B cell (primary cell): ENCODE data around the gene SEZ6L. TPM values are rescaled to one million over a fixed set of nuclear protein-coding genes. Genes with fewer than 3 reads are reported as not detected.

Experiments used
- ATAC-seq: fragments of 200-7000 bp; cut with Tn5 transposase; one replicate; pipeline ENCODE4 v1.10.0; 2021; ENCODE audit warnings: low read depth, mild to moderate bottlenecking, moderate number of reproducible peaks, moderate library complexity
- CTCF ChIA-PET: fragments of 350-600 bp; sonication (Branson Sonifier 250); formaldehyde crosslinking; loops from one replicate; lab custom pipeline; 2021; ENCODE audit warnings: antibody characterized with exemption, inconsistent platforms; lab: Charles Lee
- POLR2A ChIA-PET: fragments of 350-600 bp; sonication (Branson Sonifier 250); formaldehyde crosslinking; loops from one replicate; lab custom pipeline; 2021; ENCODE audit warnings: antibody characterized with exemption; lab: Charles Lee
- DNase-seq: peaks from one replicate; pipeline ENCODE4 v3.0.0; 2013
- H2AFZ ChIP-seq: 2 replicates; pipeline ENCODE4 v1.6.1; 2012; ENCODE audit warnings: mild to moderate bottlenecking, low read depth, low read length; ENCODE audit not compliant: insufficient read depth, poor library complexity, severe bottlenecking
- H3K27ac ChIP-seq, 2 donors: 1 replicate in 1 of 2; 2 replicates in 1 of 2; pipeline ENCODE4 v1.5.1; 2012 to 2013; ENCODE audit warnings: low read length in 2 of 2, mild to moderate bottlenecking in 2 of 2, moderate library complexity in 1 of 2
- H3K27me3 ChIP-seq, 4 experiments: fragments of 200-600 bp in 1 of 4; sonication (generic) in 1 of 4; replicated peaks in 1 of 4; 1 replicate in 2 of 4; 2 replicates in 2 of 4; pipeline versions ENCODE4 v1.6.1 to v1.7.0; 2013 to 2016; ENCODE audit warnings: low read length in 3 of 4, mild to moderate bottlenecking in 2 of 4, mixed read lengths in 1 of 4, moderate library complexity in 1 of 4; ENCODE audit not compliant: insufficient read depth in 4 of 4, control insufficient read depth in 3 of 4; ENCODE audit errors: control extremely low read depth in 1 of 4
- H3K36me3 ChIP-seq, 2 experiments: replicated peaks in 1 of 2; 1 replicate in 1 of 2; 2 replicates in 1 of 2; pipeline versions ENCODE4 v1.6.1 to v1.7.1; 2013; ENCODE audit warnings: low read length in 1 of 2; ENCODE audit not compliant: insufficient read depth in 2 of 2, control insufficient read depth in 1 of 2; ENCODE audit errors: control extremely low read depth in 1 of 2, extremely low read depth in 1 of 2
- H3K4me1 ChIP-seq, 2 donors: fragments of 200-600 bp in 1 of 2; sonication (generic) in 1 of 2; 1 replicate in 1 of 2; 2 replicates in 1 of 2; pipeline versions ENCODE4 v1.5.1 to v1.6.1; 2013 to 2017; ENCODE audit warnings: low read length in 2 of 2; ENCODE audit not compliant: control insufficient read depth in 2 of 2, insufficient read depth in 2 of 2
- H3K4me2 ChIP-seq: replicated peaks from 2 replicates; pipeline ENCODE3; 2012; ENCODE audit warnings: mild to moderate bottlenecking, low read depth, low read length; ENCODE audit not compliant: poor library complexity, severe bottlenecking
- H3K4me3 ChIP-seq, 5 experiments: fragments of 200-600 bp in 1 of 5; sonication (generic) in 1 of 5; 1 replicate in 3 of 5; 2 replicates in 2 of 5; pipeline versions ENCODE4 v1.5.1 to v1.7.0; 2011 to 2016; ENCODE audit warnings: low read length in 4 of 5, mild to moderate bottlenecking in 4 of 5, low read depth in 2 of 5, control low read depth in 1 of 5, moderate library complexity in 1 of 5; ENCODE audit not compliant: insufficient read depth in 1 of 5; ENCODE audit errors: control extremely low read depth in 1 of 5, extremely low read depth in 1 of 5
- H3K79me2 ChIP-seq: fragments of 200-600 bp; sonication (generic); one replicate; pipeline ENCODE4 v1.6.0; 2016; ENCODE audit warnings: low read length; ENCODE audit not compliant: control insufficient read depth, insufficient read depth
- H3K9ac ChIP-seq: fragments of 200-600 bp; sonication (generic); 2 replicates; pipeline ENCODE4 v1.6.1; 2017; ENCODE audit warnings: mild to moderate bottlenecking, low read length, moderate library complexity
- H3K9me3 ChIP-seq, 3 donors: one replicate each; pipeline versions ENCODE4 v1.6.1 to v1.7.1; 2013; ENCODE audit warnings: low read length in 2 of 3; ENCODE audit not compliant: control insufficient read depth in 2 of 3, insufficient read depth in 1 of 3; ENCODE audit errors: control extremely low read depth in 1 of 3
- H4K20me1 ChIP-seq: 2 replicates; pipeline ENCODE4 v1.6.0; 2012; ENCODE audit warnings: mild to moderate bottlenecking, low read length; ENCODE audit not compliant: insufficient read depth, control insufficient read depth, poor library complexity, severe bottlenecking
- H3K27ac Mint-ChIP-seq: one replicate; pipeline ENCODE4 v1.8.0; 2021; ENCODE audit warnings: mixed read lengths
- H3K27me3 Mint-ChIP-seq: one replicate; pipeline ENCODE4 v1.8.0; 2021; ENCODE audit warnings: mixed read lengths
- H3K4me1 Mint-ChIP-seq: one replicate; pipeline ENCODE4 v1.8.0; 2021; ENCODE audit warnings: mixed read lengths
- H3K4me3 Mint-ChIP-seq: one replicate; pipeline ENCODE4 v1.8.0; 2021; ENCODE audit warnings: mixed read lengths
- H3K9me3 Mint-ChIP-seq: one replicate; pipeline ENCODE4 v1.8.0; 2022; ENCODE audit warnings: mixed read lengths; ENCODE audit not compliant: insufficient read depth
- CTCF ChIP-seq: fragments of 200-600 bp; IDR thresholded peaks from one replicate; pipeline ENCODE4 v1.8.0; 2022; ENCODE audit warnings: antibody characterized with exemption, mild to moderate bottlenecking
- EZH2 ChIP-seq: IDR thresholded peaks from 2 replicates; pipeline ENCODE4 v1.6.1; 2012; ENCODE audit warnings: borderline replicate concordance, low read depth, mild to moderate bottlenecking, moderate library complexity, low read length; ENCODE audit not compliant: insufficient read depth, poor library complexity, severe bottlenecking
- WGBS: methylation state at CpG from one replicate; pipeline ENCODE4 v1.1.5; 2013; ENCODE audit warnings: missing lambda C conversion rate; ENCODE audit not compliant: insufficient coverage; 5-methylcytosine and 5-hydroxymethylcytosine counted together
- intact Hi-C: fragments of 100-400 bp; cut with micrococcal nuclease; formaldehyde crosslinking; loops from one replicate; pipeline ENCODE4 v1.10.0; 2022
- polyA plus RNA-seq: library from polyadenylated mRNA; depleted of rRNA; stranded (reverse); fragments of >200 nt; gene quantifications from 2 replicates; pipeline ENCODE4 v1.2.3, GENCODE V29; 2012
- total RNA-seq, 2 donors: library from RNA; stranded (reverse); fragments of 120-200 nt in 1 of 2; gene quantifications; 1 replicate in 1 of 2; 2 replicates in 1 of 2; pipeline versions ENCODE4 v1.2.3 to v1.2.4, GENCODE V29; 2013 to 2022

Gene SEZ6L
- total and polyA plus RNA-seq, 2 donors (not counting 1 experiment from before 2014, with no cell fraction given), result 0.04 TPM; not detected in 1

- Histone ChIP-seq H3K9me3 (peaks cover 0 to 7% (median 6%) of the 10 kb centered on the region in 3 donors), H3K4me1 (no peaks in the 10 kb centered on the region), H3K4me2 (no peak overlapping the region), H3K79me2 (no peaks in the 10 kb centered on the region), H3K36me3 (no peaks in the 10 kb centered on the region), H3K27me3 (peaks cover 0 to 11% (median 3%) of the 10 kb centered on the region in 4 experiments), H3K4me3 (no peak overlapping the region), H4K20me1 (no peaks in the 10 kb centered on the region), H3K9ac (no peak overlapping the region), H3K27ac (no peak overlapping the region), H2AFZ (no peak overlapping the region)
- CTCF ChIA-PET, result interaction anchor here (1.0 kb wide), 1 partner anchor 16 kb away, joined by 3 read pairs; no protein-coding TSS in a partner anchor
- Mint-ChIP-seq H3K27me3 (peaks cover 18% of the 10 kb centered on the region), H3K9me3 (no peaks in the 10 kb centered on the region), H3K4me3 (no peak overlapping the region), H3K4me1 (no peaks in the 10 kb centered on the region), H3K27ac (no peak overlapping the region)
- no peak for DNase-seq
- TF ChIP-seq EZH2, result no peak
- TF ChIP-seq CTCF, result no peak
- POLR2A ChIA-PET, result no interaction called here
- ATAC-seq, result no peak
- 93% methylated on average over 2 of the region's 2 CpGs for WGBS
- intact Hi-C loops, result no loop called here
Measured at GRCh38 chr22:26185190-26185589, 15.9 kb downstream of the SEZ6L start.

- Mint-ChIP-seq H3K9me3 (no peaks in the 10 kb centered on the region), H3K27me3 (peaks cover 20% of the 10 kb centered on the region), H3K4me3 (no peak overlapping the region), H3K27ac (no peak overlapping the region), H3K4me1 (no peaks in the 10 kb centered on the region)
- no peak overlapping the region for H2AFZ ChIP-seq
- H3K27ac ChIP-seq, result no peak overlapping the region
- H3K4me1 ChIP-seq, result no peaks in the 10 kb centered on the region
- no peak for ATAC-seq
- no peak overlapping the region for H3K4me3 ChIP-seq
- intact Hi-C loops, result no loop called here
- no peak for TF ChIP-seq CTCF
- no peak for TF ChIP-seq EZH2
- H3K79me2 ChIP-seq, result no peaks in the 10 kb centered on the region
- peaks cover 0 to 8% (median 0%) of the 10 kb centered on the region in 4 experiments for H3K27me3 ChIP-seq
- peaks cover 0 to 7% (median 6%) of the 10 kb centered on the region in 3 donors for H3K9me3 ChIP-seq
- no peaks in the 10 kb centered on the region for H4K20me1 ChIP-seq
- 93% methylated on average over 3 of the region's 4 CpGs for WGBS
- H3K36me3 ChIP-seq, result no peaks in the 10 kb centered on the region
- CTCF ChIA-PET, result interaction anchor here (1.2 kb wide), 1 partner anchor 16 kb away, joined by 3 read pairs; no protein-coding TSS in a partner anchor
- POLR2A ChIA-PET, result no interaction called here
- H3K4me2 ChIP-seq, result no peak overlapping the region
- no peak for DNase-seq
- H3K9ac ChIP-seq, result no peak overlapping the region
Measured at GRCh38 chr22:26188341-26188740, 19.1 kb downstream of the SEZ6L start.
